ENCODE data around the gene CCDC170.

- TF ChIP-seq CTCF (IDR thresholded peaks at IDR 0.05) (no peak), EZH2 (IDR thresholded peaks at IDR 0.05) (no peak), EZH2phosphoT487 (IDR thresholded peaks at IDR 0.05) (no peak)
Measured at GRCh38 chr6:151539506-151540268, 45.9 kb downstream of the CCDC170 start.

All from neural progenitor cell (in vitro differentiated cells).